HCT116 (cell line): ENCODE measurements around the gene HNRNPL.

Experiments
- EZH2phosphoT487 ChIP-seq: fragments of 200-600 bp; IDR thresholded peaks from 2 replicates; pipeline ENCODE4 v1.6.1; 2018; ENCODE audit warnings: antibody characterized with exemption, borderline replicate concordance
- POLR2A ChIP-seq: IDR thresholded peaks from 2 replicates; pipeline ENCODE4 v1.7.0; 2011; ENCODE audit warnings: borderline replicate concordance; ENCODE audit not compliant: insufficient read depth, insufficient read length; ENCODE audit errors: extremely low read depth
- POLR2AphosphoS5 ChIP-seq: IDR thresholded peaks from 2 replicates; pipeline ENCODE4 v1.6.1; 2011; ENCODE audit warnings: mild to moderate bottlenecking, low read depth, low read length, moderate library complexity
- SP1 ChIP-seq: IDR thresholded peaks from 2 replicates; pipeline ENCODE4 v1.6.1; 2012; ENCODE audit warnings: low read depth
- TF ChIP-seq, protein P1 (sequence below), 3 experiments: fragments of 200-600 bp in 1 of 3; sonication (generic) in 1 of 3; IDR thresholded peaks in 2 of 3; conservative IDR thresholded peaks in 1 of 3; 2 replicates each; pipeline ENCODE4 v1.5.1; 2012 to 2017; ENCODE audit warnings: low read depth in 2 of 3, low read length in 2 of 3, antibody characterized with exemption in 1 of 3, borderline replicate concordance in 1 of 3, control low read depth in 1 of 3, mild to moderate bottlenecking in 1 of 3, mixed read lengths in 1 of 3, mixed run types in 1 of 3, moderate library complexity in 1 of 3; ENCODE audit not compliant: insufficient read depth in 1 of 3

DNA sequence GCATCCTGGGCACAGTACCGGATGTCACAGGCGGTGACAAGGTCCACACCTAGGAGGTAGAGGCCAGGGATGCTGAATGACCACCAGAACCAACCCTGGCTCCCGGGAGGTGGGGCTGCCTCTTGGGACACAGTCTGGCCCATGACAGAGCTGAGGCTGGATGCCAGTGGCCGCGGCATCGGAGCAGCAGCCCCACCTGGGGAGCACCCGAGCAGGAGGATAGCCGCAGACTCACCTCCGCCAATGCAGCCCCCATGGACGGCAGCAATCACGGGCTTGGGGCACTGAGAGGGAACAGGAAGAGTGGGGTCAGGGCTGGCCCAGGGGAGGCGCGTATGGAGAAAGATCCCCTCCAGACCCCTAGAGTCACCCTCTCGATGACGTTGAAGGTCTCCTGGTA, 32.7 kb downstream of the HNRNPL start:
- TF ChIP-seq POLR2A (no peak), POLR2AphosphoS5 (no peak), SP1 (no peak), EZH2phosphoT487 (no peak)
- TF ChIP-seq, protein P1, sequence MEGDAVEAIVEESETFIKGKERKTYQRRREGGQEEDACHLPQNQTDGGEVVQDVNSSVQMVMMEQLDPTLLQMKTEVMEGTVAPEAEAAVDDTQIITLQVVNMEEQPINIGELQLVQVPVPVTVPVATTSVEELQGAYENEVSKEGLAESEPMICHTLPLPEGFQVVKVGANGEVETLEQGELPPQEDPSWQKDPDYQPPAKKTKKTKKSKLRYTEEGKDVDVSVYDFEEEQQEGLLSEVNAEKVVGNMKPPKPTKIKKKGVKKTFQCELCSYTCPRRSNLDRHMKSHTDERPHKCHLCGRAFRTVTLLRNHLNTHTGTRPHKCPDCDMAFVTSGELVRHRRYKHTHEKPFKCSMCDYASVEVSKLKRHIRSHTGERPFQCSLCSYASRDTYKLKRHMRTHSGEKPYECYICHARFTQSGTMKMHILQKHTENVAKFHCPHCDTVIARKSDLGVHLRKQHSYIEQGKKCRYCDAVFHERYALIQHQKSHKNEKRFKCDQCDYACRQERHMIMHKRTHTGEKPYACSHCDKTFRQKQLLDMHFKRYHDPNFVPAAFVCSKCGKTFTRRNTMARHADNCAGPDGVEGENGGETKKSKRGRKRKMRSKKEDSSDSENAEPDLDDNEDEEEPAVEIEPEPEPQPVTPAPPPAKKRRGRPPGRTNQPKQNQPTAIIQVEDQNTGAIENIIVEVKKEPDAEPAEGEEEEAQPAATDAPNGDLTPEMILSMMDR (IDR thresholded peaks at IDR 0.05 in 2 of 3, conservative IDR thresholded peaks at IDR 0.05 in 1 of 3; ENCODE audit: borderline replicate concordance in 1 of 3, insufficient read depth in 1 of 3, low read depth in 2 of 3, low read length in 2 of 3): no peak
